Ovary (tissue), 3 donors: Measurements from ENCODE around the gene SLAIN2.

Source experiments
- EP300 ChIP-seq: sonication (generic); formaldehyde crosslinking; IDR thresholded peaks from one replicate; pipeline ENCODE4 v1.6.1; 2017; ENCODE audit warnings: antibody characterized with exemption
- POLR2A ChIP-seq: fragments of 450-650 bp; IDR thresholded peaks from one replicate; pipeline ENCODE4 v1.6.1; 2017; ENCODE audit warnings: antibody characterized with exemption, mild to moderate bottlenecking, moderate library complexity
- TF ChIP-seq, protein P1 (sequence below), 3 donors: fragments of 450-650 bp in 2 of 3; fragments of 200-600 bp in 1 of 3; IDR thresholded peaks; one replicate each; pipeline versions ENCODE4 v1.5.1 to v1.8.0; 2016 to 2022; ENCODE audit warnings: antibody characterized with exemption in 3 of 3, mild to moderate bottlenecking in 1 of 3
- donor health status: DM: no; HTN: no; CAD: no.

DNA sequence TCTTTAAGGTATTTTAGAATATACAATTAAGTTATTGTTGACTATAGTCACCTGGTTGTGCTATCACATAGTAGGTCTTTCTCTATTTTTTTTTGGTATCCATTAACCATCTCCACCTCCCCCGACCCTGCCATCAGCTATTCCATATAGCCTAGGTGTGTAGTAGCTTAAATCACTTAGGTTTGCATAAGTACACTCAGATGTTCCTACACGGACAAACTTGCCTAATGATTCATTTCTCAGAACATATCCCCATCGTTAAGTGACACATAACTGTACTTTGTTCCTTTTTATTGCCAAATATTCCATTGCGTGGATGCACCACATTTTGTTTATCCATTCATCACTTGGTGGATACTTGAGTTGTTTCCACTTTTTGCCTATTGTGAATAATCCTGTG is 67.9 kb downstream of the SLAIN2 start:
- TF ChIP-seq, protein P1, sequence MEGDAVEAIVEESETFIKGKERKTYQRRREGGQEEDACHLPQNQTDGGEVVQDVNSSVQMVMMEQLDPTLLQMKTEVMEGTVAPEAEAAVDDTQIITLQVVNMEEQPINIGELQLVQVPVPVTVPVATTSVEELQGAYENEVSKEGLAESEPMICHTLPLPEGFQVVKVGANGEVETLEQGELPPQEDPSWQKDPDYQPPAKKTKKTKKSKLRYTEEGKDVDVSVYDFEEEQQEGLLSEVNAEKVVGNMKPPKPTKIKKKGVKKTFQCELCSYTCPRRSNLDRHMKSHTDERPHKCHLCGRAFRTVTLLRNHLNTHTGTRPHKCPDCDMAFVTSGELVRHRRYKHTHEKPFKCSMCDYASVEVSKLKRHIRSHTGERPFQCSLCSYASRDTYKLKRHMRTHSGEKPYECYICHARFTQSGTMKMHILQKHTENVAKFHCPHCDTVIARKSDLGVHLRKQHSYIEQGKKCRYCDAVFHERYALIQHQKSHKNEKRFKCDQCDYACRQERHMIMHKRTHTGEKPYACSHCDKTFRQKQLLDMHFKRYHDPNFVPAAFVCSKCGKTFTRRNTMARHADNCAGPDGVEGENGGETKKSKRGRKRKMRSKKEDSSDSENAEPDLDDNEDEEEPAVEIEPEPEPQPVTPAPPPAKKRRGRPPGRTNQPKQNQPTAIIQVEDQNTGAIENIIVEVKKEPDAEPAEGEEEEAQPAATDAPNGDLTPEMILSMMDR (IDR thresholded peaks at IDR 0.05): no peak
- TF ChIP-seq POLR2A: no peak
- TF ChIP-seq EP300: no peak
